Osteoblast (primary cell): ENCODE results near the gene PPP3R2. TPM values are rescaled to one million over a fixed set of nuclear protein-coding genes. Genes with fewer than 3 reads are reported as not detected.

Source experiments
- DNase-seq: peaks from one replicate; pipeline ENCODE4 v3.0.0; 2011; ENCODE audit warnings: low spot score, mixed read lengths; ENCODE audit not compliant: insufficient read length; ENCODE audit errors: missing footprints
- H2AFZ ChIP-seq: 2 replicates; pipeline ENCODE4 v1.6.0; 2011; ENCODE audit warnings: mild to moderate bottlenecking, low read length
- H3K27ac ChIP-seq: 2 replicates; pipeline ENCODE4 v1.5.1; 2011; ENCODE audit warnings: mild to moderate bottlenecking, low read depth, low read length, moderate library complexity
- H3K27me3 ChIP-seq: 2 replicates; pipeline ENCODE4 v1.6.0; 2012; ENCODE audit warnings: mild to moderate bottlenecking, control low read depth, inconsistent platforms, low read length, moderate library complexity; ENCODE audit not compliant: insufficient read depth
- H3K36me3 ChIP-seq: 2 replicates; pipeline ENCODE4 v1.5.1; 2011; ENCODE audit warnings: mild to moderate bottlenecking, low read length, control low read depth, moderate library complexity; ENCODE audit not compliant: insufficient read depth
- H3K4me1 ChIP-seq: 2 replicates; pipeline ENCODE4 v1.5.1; 2011; ENCODE audit warnings: mild to moderate bottlenecking, low read length, control low read depth, moderate library complexity; ENCODE audit not compliant: insufficient read depth
- H3K4me2 ChIP-seq: 2 replicates; pipeline ENCODE4 v1.6.0; 2011; ENCODE audit warnings: mild to moderate bottlenecking, low read length; ENCODE audit not compliant: insufficient read depth
- H3K4me3 ChIP-seq: fragments of 200-600 bp; sonication (generic); 3 replicates; pipeline ENCODE4 v1.5.1; 2012; ENCODE audit warnings: mild to moderate bottlenecking, low read length, inconsistent platforms; ENCODE audit not compliant: insufficient read depth
- H3K79me2 ChIP-seq: 2 replicates; pipeline ENCODE4 v1.6.0; 2012; ENCODE audit warnings: mild to moderate bottlenecking, low read length, control low read depth, inconsistent platforms; ENCODE audit not compliant: insufficient read depth
- H3K9me3 ChIP-seq: 2 replicates; pipeline ENCODE4 v1.5.1; 2011; ENCODE audit warnings: low read depth, low read length, control low read depth
- H4K20me1 ChIP-seq: 2 replicates; pipeline ENCODE4 v1.6.0; 2012; ENCODE audit warnings: mild to moderate bottlenecking, low read length, control low read depth; ENCODE audit not compliant: insufficient read depth
- CTCF ChIP-seq: IDR thresholded peaks from 2 replicates; pipeline ENCODE4 v1.5.1; 2011; ENCODE audit warnings: mild to moderate bottlenecking, low read depth, low read length, moderate library complexity; ENCODE audit errors: extremely low read depth
- total RNA-seq: library from RNA; depleted of rRNA; stranded (reverse); fragments of >200 nt; gene quantifications from 2 replicates; pipeline ENCODE4 v1.2.3, GENCODE V29; 2012

PPP3R2 gene
- total RNA-seq, 1 donor: not detected

- Histone ChIP-seq H3K4me1 (no peaks in the 10 kb centered on the region), H2AFZ (no peak overlapping the region), H3K4me2 (no peak overlapping the region), H3K36me3 (peaks cover 2% of the 10 kb centered on the region), H3K4me3 (no peak overlapping the region), H4K20me1 (no peaks in the 10 kb centered on the region), H3K79me2 (no peaks in the 10 kb centered on the region), H3K9me3 (no peaks in the 10 kb centered on the region), H3K27me3 (no peaks in the 10 kb centered on the region), H3K27ac (no peak overlapping the region)
- no peak for DNase-seq
- no peak for TF ChIP-seq CTCF
Observed at GRCh38 chr9:101567725-101568350, 26.9 kb downstream of the PPP3R2 start.

GRCh38 chr9:101566904-101567724 is 27.7 kb downstream of the PPP3R2 start:
- no peaks in the 10 kb centered on the region for H4K20me1 ChIP-seq
- H3K27me3 ChIP-seq: no peaks in the 10 kb centered on the region
- no peaks in the 10 kb centered on the region for H3K4me1 ChIP-seq
- H3K36me3 ChIP-seq: peaks cover 9% of the 10 kb centered on the region
- TF ChIP-seq CTCF: peak; percentile 54
- H3K4me3 ChIP-seq: no peak overlapping the region
- H3K27ac ChIP-seq: no peak overlapping the region
- H3K79me2 ChIP-seq: no peaks in the 10 kb centered on the region
- no peak for DNase-seq
- H3K9me3 ChIP-seq: no peaks in the 10 kb centered on the region
- H2AFZ ChIP-seq: no peak overlapping the region
- no peak overlapping the region for H3K4me2 ChIP-seq

GRCh38 chr9:101564252-101564651 is 30.5 kb downstream of the PPP3R2 start:
- no peak for TF ChIP-seq CTCF
- H3K36me3 ChIP-seq: peaks cover 23% of the 10 kb centered on the region
- no peaks in the 10 kb centered on the region for H3K9me3 ChIP-seq
- no peaks in the 10 kb centered on the region for H4K20me1 ChIP-seq
- no peak for DNase-seq
- no peak overlapping the region for H3K4me2 ChIP-seq
- no peak overlapping the region for H3K27ac ChIP-seq
- no peaks in the 10 kb centered on the region for H3K4me1 ChIP-seq
- no peaks in the 10 kb centered on the region for H3K79me2 ChIP-seq
- H3K4me3 ChIP-seq: no peak overlapping the region
- H2AFZ ChIP-seq: no peak overlapping the region
- no peaks in the 10 kb centered on the region for H3K27me3 ChIP-seq

GRCh38 chr9:101562966-101563365 is 31.8 kb downstream of the PPP3R2 start:
- DNase-seq: no peak
- H3K36me3 ChIP-seq: peaks cover 26% of the 10 kb centered on the region
- no peak for TF ChIP-seq CTCF

More at GRCh38 chr9:101562966-101563365, 31.8 kb downstream of the PPP3R2 start:
- Histone ChIP-seq H3K4me2 (no peak overlapping the region), H3K27me3 (no peaks in the 10 kb centered on the region), H3K4me1 (no peaks in the 10 kb centered on the region), H3K9me3 (no peaks in the 10 kb centered on the region), H4K20me1 (no peaks in the 10 kb centered on the region), H3K4me3 (no peak overlapping the region), H2AFZ (no peak overlapping the region), H3K27ac (no peak overlapping the region), H3K79me2 (no peaks in the 10 kb centered on the region)
